Bronchial smooth muscle cell (primary cell): ENCODE results near the gene GZMB. TPM values are rescaled to one million over a fixed set of nuclear protein-coding genes. Genes with fewer than 3 reads are reported as not detected.

Experiments used
- total RNA-seq: library from RNA; depleted of rRNA; stranded (reverse); fragments of >200 nt; gene quantifications from 2 replicates; pipeline ENCODE4 v1.2.1, GENCODE V29; 2014

The GZMB gene
- not detected in 2 replicates for total RNA-seq

GRCh38 chr14:24634158-24634557, at the start of gene GZMB:
GZMB (minus strand) TSS chr14:24634190; CDS start chr14:24634160, 30 bp downstream.

GRCh38 chr14:24609655-24610344, 24.2 kb downstream of the GZMB start, which contains the start of gene GZMH:
GZMH (minus strand) TSS chr14:24609685; CDS start chr14:24609613, 72 bp downstream.

Other genes with a start within 250 kb of the GZMB start
- gene NYNRIN, start 235.2 kb downstream of the GZMB start, total RNA-seq, result 17.5 and 19.7 TPM in 2 replicates
- 3.5 and 4.8 TPM in 2 replicates for gene CBLN3, start 204.5 kb downstream of the GZMB start, total RNA-seq
- gene KHNYN, start 204.2 kb downstream of the GZMB start, total RNA-seq, result 42.2 and 44.9 TPM in 2 replicates
- gene SDR39U1, start 191.4 kb downstream of the GZMB start, total RNA-seq, result 7.5 and 10.6 TPM in 2 replicates
- not detected in 2 replicates for gene CMA1, start 125.9 kb downstream of the GZMB start, total RNA-seq
- gene CTSG, start 57.9 kb downstream of the GZMB start, total RNA-seq, result not detected in 2 replicates
- not detected in 2 replicates for gene GZMH, start 24.5 kb downstream of the GZMB start, total RNA-seq